OCI-LY1 (cell line): ENCODE data around the gene CHST11.

Experiments
- H2AFZ ChIP-seq: fragments of 200-600 bp; sonication (generic), shearing (Covaris generic); 2 replicates; pipeline ENCODE4 v1.6.0; 2014; ENCODE audit warnings: antibody characterized with exemption, mild to moderate bottlenecking, low read length
- H3F3A ChIP-seq: fragments of 200-600 bp; sonication (generic), shearing (Covaris generic); 2 replicates; pipeline ENCODE4 v1.6.0; 2014; ENCODE audit warnings: mild to moderate bottlenecking, antibody characterized with exemption, low read length, moderate library complexity; ENCODE audit not compliant: insufficient read depth
- H3K27ac ChIP-seq: fragments of 200-600 bp; sonication (generic); 2 replicates; pipeline ENCODE4 v1.5.1; 2014; ENCODE audit warnings: low read length, mixed run types, mild to moderate bottlenecking, low read depth; ENCODE audit not compliant: poor library complexity, severe bottlenecking
- H3K27me3 ChIP-seq: fragments of 200-600 bp; sonication (generic); 2 replicates; pipeline ENCODE4 v1.6.0; 2014; ENCODE audit warnings: antibody characterized with exemption, mild to moderate bottlenecking, low read length, moderate library complexity; ENCODE audit not compliant: insufficient read depth
- H3K36me3 ChIP-seq: fragments of 200-600 bp; sonication (generic); 2 replicates; pipeline ENCODE4 v1.6.1; 2014; ENCODE audit warnings: mild to moderate bottlenecking, antibody characterized with exemption, low read length, moderate library complexity, mixed read lengths; ENCODE audit not compliant: insufficient read depth
- H3K4me1 ChIP-seq: fragments of 200-600 bp; sonication (generic); 2 replicates; pipeline ENCODE4 v1.5.1; 2014; ENCODE audit warnings: mild to moderate bottlenecking, low read length, moderate library complexity; ENCODE audit not compliant: insufficient read depth, severe bottlenecking
- H3K4me2 ChIP-seq: fragments of 200-600 bp; sonication (generic), shearing (Covaris generic); 2 replicates; pipeline ENCODE4 v1.6.1; 2014; ENCODE audit warnings: low read length
- H3K4me3 ChIP-seq: fragments of 200-600 bp; sonication (generic); 2 replicates; pipeline ENCODE4 v1.5.1; 2014; ENCODE audit warnings: low read length, low read depth, mild to moderate bottlenecking, mixed read lengths; ENCODE audit not compliant: poor library complexity, severe bottlenecking
- H3K79me2 ChIP-seq: fragments of 200-600 bp; shearing (Covaris generic); 2 replicates; pipeline ENCODE4 v1.6.1; 2016; ENCODE audit warnings: mixed run types, low read length, mixed read lengths; ENCODE audit not compliant: insufficient read depth
- H3K9ac ChIP-seq: fragments of 200-600 bp; sonication (generic), shearing (Covaris generic); 2 replicates; pipeline ENCODE4 v1.6.1; 2014; ENCODE audit warnings: mild to moderate bottlenecking, low read length, mixed read lengths
- H3K9me2 ChIP-seq: fragments of 200-600 bp; sonication (generic), shearing (Covaris generic); 2 replicates; pipeline ENCODE4 v1.6.1; 2014; ENCODE audit warnings: low read depth, mild to moderate bottlenecking, low read length, mixed read lengths
- H3K9me3 ChIP-seq: fragments of 200-600 bp; shearing (Covaris generic); 2 replicates; pipeline ENCODE4 v1.6.1; 2014; ENCODE audit warnings: low read length, mixed read lengths
- H4K20me1 ChIP-seq: fragments of 200-600 bp; sonication (generic), shearing (Covaris generic); 2 replicates; pipeline ENCODE4 v1.6.0; 2016; ENCODE audit warnings: mild to moderate bottlenecking, low read length; ENCODE audit not compliant: insufficient read depth
- CTCF ChIP-seq: fragments of 200-600 bp; sonication (generic), shearing (Covaris generic); IDR thresholded peaks from 2 replicates; pipeline ENCODE4 v1.5.1; 2017; ENCODE audit warnings: mild to moderate bottlenecking, antibody characterized with exemption, low read length, moderate library complexity, mixed read lengths
- EZH2 ChIP-seq: fragments of 200-600 bp; sonication (generic), shearing (Covaris generic); IDR thresholded peaks from 2 replicates; pipeline ENCODE4 v1.8.0; 2017; ENCODE audit warnings: borderline replicate concordance, mixed run types, mild to moderate bottlenecking, antibody characterized with exemption, low read length, moderate library complexity, mixed read lengths

The CHST11 gene

GRCh38 chr12:104415342-104415980 is 41.3 kb upstream of the CHST11 start:
- Histone ChIP-seq H3K79me2 (no peaks in the 10 kb centered on the region), H3K27ac (no peak overlapping the region), H4K20me1 (no peaks in the 10 kb centered on the region), H3K9ac (no peak overlapping the region), H3K4me3 (no peak overlapping the region), H3K9me2 (no peaks in the 10 kb centered on the region), H2AFZ (no peak overlapping the region), H3K9me3 (no peaks in the 10 kb centered on the region), H3K36me3 (no peaks in the 10 kb centered on the region), H3F3A (no peaks in the 10 kb centered on the region), H3K27me3 (no peaks in the 10 kb centered on the region), H3K4me1 (peaks cover 9% of the 10 kb centered on the region), H3K4me2 (no peak overlapping the region)
- TF ChIP-seq CTCF: no peak
- no peak for TF ChIP-seq EZH2

GRCh38 chr12:104416136-104416535 is 40.6 kb upstream of the CHST11 start:
- Histone ChIP-seq H3K27ac (no peak overlapping the region), H3F3A (no peaks in the 10 kb centered on the region)
- TF ChIP-seq CTCF (no peak), EZH2 (no peak)

GRCh38 chr12:104416585-104416984 is 40.2 kb upstream of the CHST11 start:
- H3K27ac ChIP-seq: no peak overlapping the region
- no peak overlapping the region for H3K9ac ChIP-seq
- no peaks in the 10 kb centered on the region for H3K27me3 ChIP-seq
- no peaks in the 10 kb centered on the region for H3K36me3 ChIP-seq
- no peak overlapping the region for H3K4me2 ChIP-seq
- H3K9me2 ChIP-seq: no peaks in the 10 kb centered on the region
- peaks cover 9% of the 10 kb centered on the region for H3K4me1 ChIP-seq
- no peaks in the 10 kb centered on the region for H3K79me2 ChIP-seq
- H3K9me3 ChIP-seq: no peaks in the 10 kb centered on the region
- H2AFZ ChIP-seq: no peak overlapping the region
- no peaks in the 10 kb centered on the region for H4K20me1 ChIP-seq
- no peak overlapping the region for H3K4me3 ChIP-seq
- H3F3A ChIP-seq: no peaks in the 10 kb centered on the region
- no peak for TF ChIP-seq CTCF
- TF ChIP-seq EZH2: no peak

More at GRCh38 chr12:104416136-104416535, 40.6 kb upstream of the CHST11 start:
- Histone ChIP-seq H3K4me2 (no peak overlapping the region), H3K79me2 (no peaks in the 10 kb centered on the region), H3K4me3 (no peak overlapping the region), H3K9me3 (no peaks in the 10 kb centered on the region), H3K4me1 (peaks cover 9% of the 10 kb centered on the region), H3K9me2 (no peaks in the 10 kb centered on the region), H3K9ac (no peak overlapping the region), H4K20me1 (no peaks in the 10 kb centered on the region), H3K36me3 (no peaks in the 10 kb centered on the region), H3K27me3 (no peaks in the 10 kb centered on the region), H2AFZ (no peak overlapping the region)
